GM12891 (cell line): ENCODE measurements around the gene ST7.

Experiments
- PAX5 ChIP-seq: IDR thresholded peaks from 2 replicates; pipeline ENCODE4 v1.6.1; 2011; ENCODE audit warnings: low read length, moderate library complexity, mild to moderate bottlenecking; ENCODE audit not compliant: insufficient read depth, severe bottlenecking
- POLR2A ChIP-seq: IDR thresholded peaks from 2 replicates; pipeline ENCODE4 v1.6.1; 2011; ENCODE audit warnings: low read depth, low read length, control low read depth
- POLR2AphosphoS5 ChIP-seq: IDR thresholded peaks from 2 replicates; pipeline ENCODE4 v1.6.1; 2011; ENCODE audit warnings: low read depth, low read length, control low read depth
- SPI1 ChIP-seq: IDR thresholded peaks from 2 replicates; pipeline ENCODE4 v1.6.1; 2011; ENCODE audit warnings: low read depth, low read length, control low read depth
- TAF1 ChIP-seq: IDR thresholded peaks from 2 replicates; pipeline ENCODE4 v1.6.1; 2011; ENCODE audit warnings: low read depth, low read length, control low read depth

DNA sequence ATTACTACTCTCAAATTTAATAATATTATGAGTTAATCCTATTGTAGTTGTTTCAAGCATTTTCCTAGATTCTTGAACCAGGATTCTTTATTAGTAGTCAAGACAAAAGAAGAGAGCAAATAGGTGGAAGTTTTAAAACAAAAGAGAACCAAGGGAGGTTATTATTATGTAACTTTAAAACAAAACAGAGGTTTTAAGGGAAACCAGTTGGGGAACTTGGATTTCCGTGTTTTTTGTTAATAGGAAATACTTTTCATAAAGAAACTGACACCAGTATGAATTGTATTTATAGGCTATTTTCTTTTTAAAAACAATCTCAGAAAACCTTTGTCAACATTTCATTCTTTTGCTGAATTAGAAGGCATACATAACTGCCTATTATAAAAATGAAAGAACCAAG lies 185.7 kb downstream of the ST7 start:
- no peak for TF ChIP-seq POLR2AphosphoS5
- TF ChIP-seq TAF1, result no peak
- no peak for TF ChIP-seq POLR2A
- no peak for TF ChIP-seq SPI1
- no peak for TF ChIP-seq PAX5
